Activated CD4-positive, CD25-positive, alpha-beta regulatory T cell treated with anti-CD3 and anti-CD28 coated beads, Interleukin-2, amount 50 U/mL, for 72 hours (primary cell): ENCODE results near the gene PDZD4.

Experiments
- DNase-seq: peaks from one replicate; pipeline ENCODE4 v3.0.0; 2021

The PDZD4 gene, protein sequence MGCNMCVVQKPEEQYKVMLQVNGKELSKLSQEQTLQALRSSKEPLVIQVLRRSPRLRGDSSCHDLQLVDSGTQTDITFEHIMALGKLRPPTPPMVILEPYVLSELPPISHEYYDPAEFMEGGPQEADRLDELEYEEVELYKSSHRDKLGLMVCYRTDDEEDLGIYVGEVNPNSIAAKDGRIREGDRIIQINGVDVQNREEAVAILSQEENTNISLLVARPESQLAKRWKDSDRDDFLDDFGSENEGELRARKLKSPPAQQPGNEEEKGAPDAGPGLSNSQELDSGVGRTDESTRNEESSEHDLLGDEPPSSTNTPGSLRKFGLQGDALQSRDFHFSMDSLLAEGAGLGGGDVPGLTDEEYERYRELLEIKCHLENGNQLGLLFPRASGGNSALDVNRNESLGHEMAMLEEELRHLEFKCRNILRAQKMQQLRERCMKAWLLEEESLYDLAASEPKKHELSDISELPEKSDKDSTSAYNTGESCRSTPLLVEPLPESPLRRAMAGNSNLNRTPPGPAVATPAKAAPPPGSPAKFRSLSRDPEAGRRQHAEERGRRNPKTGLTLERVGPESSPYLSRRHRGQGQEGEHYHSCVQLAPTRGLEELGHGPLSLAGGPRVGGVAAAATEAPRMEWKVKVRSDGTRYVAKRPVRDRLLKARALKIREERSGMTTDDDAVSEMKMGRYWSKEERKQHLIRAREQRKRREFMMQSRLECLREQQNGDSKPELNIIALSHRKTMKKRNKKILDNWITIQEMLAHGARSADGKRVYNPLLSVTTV

DNA sequence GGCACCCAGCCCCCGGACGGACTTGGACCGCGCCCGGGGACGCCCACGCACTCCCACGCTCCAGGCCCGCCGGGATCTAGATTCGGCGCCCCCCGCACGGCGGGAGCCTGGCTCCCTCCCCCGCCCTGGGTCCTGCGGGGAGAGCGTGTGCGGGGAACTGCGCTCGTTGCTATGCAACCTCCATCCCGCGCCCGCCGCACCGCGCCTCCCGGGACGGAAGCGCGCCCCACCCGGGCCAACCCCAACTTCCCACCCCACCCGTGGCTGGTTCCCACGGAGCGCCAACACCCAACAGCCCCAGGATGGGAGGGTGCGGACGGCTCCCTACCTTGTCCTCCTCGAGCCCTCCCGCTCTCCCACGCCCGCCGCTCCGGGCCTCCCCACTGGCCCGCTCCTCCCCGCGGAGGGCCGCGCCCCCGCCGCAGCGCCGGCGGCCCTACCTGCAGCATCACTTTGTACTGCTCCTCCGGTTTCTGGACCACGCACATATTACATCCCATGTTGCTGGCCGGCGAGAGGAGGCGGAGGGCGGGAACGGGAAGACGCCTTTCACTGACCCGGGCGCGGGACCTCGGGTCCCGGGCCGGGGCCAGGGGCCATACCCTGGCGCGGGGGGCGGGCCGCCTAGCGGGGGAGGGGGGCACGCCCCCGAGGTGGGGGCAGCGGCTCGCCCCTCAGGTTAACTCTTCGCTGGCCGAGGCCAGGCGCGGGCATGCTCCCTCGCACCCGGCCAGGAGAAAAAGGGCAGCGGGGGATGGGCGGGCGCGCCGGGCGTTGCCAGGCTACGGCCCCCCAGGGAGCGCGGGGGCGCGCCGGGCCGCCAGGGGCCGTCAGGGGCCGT lies at the start of gene PDZD4:
Gene PDZD4 (minus strand): TSS at position 746 of the 841 bp plus-strand sequence. CDS start 246 bp downstream, at position 500.
- no peak for DNase-seq

DNA sequence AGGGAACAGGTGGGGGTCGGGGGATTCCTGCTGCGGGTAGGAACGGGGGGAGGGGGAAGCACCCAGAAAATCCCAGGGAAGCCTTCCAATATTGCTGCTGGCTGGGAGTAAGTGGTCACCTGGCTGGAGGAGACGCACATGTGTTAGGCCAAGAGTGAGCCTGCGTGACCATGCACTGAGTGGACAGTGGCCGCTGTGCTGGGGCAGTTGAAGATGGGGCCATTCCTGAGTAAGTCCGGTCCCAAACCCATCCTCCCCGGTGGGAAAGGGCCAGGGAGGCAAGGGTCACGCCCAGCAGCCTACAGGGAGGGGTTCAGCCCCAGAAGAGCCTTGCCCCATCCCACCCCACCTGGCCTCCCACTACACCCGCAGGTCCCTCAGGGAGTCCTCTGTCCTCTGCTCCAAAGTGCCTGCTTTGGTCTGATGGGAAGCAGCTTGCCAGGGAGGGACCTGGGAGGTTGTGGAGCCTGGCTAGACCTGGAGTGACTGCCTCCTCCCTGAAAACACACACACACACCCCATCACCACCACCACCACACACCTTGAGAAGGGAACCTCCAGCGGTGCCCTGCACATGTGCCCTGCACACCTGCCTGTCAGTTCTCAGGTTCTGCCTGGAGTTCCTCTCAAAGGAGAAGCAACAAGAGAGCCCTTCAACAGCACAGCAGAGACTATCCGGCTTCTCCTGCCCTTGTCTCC lies 49.5 kb upstream of the PDZD4 start:
- no peak for DNase-seq

DNA sequence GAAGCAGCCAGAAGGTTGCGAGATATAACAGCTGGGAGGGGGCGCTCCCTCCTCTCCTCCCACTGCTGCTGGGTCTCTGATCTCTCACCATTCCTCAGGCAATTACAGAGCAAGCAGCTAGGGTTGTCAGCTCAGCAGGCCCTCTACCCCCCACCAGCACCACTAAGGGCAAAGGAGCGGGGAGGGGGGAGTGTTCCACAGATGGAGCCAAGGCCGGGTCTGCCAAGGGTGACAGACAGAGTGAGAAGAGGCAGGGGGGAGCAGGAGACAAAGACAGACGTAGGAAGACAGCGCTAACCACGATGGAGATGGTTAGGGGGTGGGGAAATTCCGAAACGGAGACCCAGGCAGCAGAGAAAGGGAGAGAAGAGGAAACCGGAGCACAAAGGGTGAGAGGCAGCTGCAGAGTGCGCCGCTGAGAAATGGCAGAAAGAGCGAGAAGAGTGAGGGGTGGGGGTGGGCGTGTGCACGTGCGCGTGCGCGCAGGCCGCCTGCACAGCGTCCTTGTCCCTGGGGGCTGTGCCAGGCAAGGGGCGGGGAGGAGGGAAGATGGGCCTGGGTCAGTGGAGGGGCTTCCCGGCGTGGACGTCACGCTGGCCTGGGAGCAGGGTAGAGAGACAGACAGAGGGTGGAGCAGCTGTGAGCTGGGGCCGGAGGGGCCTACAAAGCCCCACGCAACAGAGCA lies 48.8 kb upstream of the PDZD4 start:
- DNase-seq = no peak

DNA sequence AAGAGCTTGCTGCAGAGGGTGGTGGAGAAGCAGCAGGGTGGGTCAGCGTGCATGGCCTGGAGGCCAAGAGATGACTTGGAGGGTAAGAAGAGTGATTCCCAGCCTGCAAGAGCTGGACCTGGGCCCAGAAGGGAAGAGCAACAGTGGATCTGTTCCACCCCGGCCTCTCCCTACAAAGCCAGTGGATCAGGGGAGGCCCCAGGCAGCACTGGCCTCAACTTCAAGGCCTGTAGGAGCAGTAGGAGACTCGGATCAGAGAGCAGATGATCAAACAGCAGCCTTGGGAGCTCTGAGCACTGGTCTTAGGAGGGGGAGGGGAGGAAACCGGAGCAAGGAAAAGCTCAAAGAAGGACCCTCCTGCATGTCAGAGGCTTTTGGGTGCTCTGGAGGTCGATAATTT lies 48.0 kb upstream of the PDZD4 start:
- no peak for DNase-seq

DNA sequence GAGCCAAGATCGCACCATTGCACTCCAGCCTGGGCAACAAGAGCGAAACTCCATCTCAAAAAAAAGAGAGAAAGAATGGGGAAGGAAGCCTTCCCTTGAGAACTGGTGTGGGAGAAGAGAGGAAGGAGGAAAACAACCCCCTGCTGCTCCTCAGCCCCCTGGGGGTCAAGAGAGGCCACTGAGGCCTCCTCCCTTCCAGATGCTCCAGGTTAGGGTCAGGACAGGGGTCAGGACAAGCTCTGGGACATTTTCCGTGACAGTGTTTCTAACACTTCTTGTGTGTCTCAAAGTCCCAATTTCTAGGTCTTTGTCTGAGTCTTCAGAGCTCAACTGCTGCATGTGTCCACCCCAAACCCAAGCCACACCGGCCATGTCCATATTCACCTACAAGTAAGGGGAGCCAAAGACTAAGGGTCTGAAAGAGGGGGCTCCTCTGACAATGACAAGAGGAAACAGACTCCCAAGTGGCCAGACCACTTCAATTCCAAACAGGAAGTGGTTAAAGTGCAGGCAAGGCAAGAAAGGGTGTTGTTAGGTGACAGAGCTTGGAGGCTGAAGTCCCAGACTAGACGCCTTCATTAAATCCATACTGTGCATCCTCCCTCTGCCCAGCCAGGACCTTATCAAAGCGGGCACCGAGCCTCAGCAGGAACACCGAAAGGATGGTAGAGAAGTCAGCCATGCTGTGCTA lies 47.4 kb upstream of the PDZD4 start:
- DNase-seq = no peak

DNA sequence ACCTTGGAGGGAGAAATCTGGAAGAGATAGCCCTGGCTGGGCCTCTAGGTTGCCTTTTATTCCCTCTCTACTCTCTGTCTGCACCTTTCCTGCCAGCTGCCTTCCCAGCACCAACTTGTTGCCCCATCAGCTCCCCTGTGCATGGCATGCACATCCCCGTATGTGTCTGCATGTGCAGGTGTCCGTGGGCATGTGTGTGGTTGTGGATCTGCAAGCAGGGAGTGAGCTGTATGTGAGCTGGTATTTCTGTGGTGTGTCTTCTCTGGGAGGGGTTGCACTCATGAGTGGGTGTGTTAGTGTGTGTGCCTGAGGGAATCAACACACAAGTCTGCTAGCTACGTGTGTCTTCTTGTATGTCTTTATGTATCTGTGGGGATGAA lies 45.8 kb upstream of the PDZD4 start:
- no peak for DNase-seq

DNA sequence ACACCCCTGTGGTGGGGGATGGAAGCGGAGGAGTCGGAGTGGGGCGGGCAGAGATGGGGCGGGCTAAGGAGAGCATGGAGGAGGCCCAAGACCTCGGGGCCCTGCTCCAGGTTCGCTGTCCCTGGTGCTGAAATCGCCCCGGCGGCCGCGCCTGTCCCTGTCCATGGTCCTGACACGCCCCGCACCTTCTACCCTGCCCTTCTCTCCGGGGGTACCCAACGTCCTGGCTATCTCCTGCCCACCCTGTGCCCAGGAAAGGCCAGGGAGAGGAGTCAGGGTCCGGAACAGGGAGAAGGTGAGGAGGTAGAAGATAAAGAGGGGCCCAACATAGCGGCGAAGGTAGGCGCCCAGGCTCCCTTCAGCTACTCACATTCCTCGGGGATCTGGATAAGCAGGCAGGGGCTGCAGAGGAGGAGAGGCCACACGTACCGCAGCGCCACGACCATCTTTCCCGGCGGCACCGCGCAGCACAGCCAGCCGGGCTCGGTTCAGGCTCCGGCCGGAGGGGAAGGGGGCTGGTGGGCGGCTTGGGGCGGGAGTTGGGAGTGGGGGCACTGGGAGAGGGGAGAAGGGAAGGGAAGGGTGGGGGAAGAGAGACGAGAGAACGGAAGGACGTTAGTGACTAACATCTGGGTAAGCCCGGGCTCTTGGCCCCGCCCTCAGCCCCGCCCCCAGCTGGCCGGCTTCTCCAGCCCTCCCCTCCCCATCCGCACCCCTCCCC lies 45.2 kb upstream of the PDZD4 start:
- peak; percentile 66 for DNase-seq

DNA sequence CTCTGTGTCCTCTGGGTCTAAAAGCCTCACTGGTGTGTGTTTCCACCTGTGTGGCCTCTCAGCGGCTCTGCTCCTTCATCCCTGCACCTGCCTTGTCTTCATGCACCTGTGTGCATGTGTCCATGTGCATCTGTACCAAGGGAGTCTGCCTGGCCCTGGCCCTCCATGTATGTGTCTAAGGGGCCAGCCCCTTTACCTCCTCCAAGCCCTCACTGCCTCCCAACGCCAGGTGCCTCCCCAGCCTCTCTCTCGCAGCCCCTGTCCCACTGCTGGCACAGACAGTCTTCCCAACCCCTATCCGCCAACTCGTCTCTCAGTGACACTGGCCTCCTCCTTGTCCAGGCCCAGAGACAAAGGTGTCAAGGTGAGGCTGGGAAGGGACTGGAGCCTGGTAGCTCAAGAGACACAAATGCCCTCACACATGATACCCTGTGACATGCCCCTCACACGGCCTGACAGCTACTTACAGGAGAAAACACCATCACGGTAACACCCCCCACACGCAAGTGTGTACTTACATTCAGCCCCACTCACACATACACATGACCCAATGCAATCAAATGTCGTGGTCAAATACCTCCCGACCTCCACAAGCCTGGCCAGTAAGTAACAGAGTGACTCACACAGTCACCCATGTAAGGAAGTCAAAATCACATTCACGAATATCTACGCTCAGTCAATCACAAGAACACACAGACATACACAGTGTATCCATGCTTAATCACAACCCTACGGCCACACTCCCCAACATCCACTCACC lies 44.2 kb upstream of the PDZD4 start:
- no peak for DNase-seq

DNA sequence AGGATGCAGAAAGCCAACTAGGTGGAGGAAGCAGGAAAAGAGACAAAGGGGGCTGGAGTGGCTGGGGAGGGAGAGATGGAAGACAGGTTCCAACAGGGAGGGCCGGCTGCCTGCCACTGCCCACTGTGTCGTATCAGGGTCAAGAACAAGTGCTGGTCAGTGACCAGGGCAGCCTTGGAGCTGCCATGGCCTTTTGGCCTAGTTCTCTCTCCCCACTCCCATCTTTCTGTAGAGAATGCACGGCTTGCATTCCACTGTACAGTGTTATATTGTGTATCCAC lies 43.7 kb upstream of the PDZD4 start:
- no peak for DNase-seq

DNA sequence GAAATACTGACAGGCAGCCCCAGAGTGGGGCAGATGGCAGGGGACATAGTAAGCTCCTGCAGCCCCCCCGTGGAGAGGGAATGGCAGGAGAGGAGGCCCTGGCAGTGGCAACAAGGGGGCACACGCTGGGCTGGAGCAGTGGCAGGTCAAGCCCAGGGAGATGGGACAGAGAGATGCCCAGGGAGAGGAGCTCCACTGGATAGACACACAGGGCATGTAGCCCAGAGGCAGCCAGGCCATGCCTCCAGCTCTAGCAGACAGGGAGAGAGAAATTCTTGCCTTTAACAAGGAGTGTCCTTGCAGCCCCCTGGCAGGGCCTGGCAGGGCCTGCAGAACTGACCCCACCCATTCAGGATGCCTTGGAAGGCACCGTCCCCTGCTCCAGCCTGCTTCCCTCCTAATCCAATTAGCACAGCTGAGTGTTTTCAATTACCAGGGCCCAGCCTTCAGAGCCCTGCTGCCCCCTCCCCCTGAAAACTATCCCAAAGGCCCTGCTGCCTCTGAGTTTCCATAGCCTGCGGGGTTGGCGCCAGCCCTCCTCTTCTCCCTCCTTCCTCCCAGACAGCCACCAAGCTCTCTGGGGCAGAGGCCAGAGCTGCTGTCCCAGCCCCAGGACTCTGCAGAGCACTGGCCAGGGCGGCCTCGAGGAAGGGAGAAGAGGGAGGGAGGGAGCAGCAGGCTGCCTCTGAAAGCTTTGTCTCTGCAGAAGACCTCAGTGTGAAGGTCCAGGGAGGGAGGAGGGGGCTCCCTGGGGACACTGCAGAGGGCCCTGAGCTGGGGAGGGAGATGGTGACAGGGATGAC lies 43.1 kb upstream of the PDZD4 start:
- no peak for DNase-seq

DNA sequence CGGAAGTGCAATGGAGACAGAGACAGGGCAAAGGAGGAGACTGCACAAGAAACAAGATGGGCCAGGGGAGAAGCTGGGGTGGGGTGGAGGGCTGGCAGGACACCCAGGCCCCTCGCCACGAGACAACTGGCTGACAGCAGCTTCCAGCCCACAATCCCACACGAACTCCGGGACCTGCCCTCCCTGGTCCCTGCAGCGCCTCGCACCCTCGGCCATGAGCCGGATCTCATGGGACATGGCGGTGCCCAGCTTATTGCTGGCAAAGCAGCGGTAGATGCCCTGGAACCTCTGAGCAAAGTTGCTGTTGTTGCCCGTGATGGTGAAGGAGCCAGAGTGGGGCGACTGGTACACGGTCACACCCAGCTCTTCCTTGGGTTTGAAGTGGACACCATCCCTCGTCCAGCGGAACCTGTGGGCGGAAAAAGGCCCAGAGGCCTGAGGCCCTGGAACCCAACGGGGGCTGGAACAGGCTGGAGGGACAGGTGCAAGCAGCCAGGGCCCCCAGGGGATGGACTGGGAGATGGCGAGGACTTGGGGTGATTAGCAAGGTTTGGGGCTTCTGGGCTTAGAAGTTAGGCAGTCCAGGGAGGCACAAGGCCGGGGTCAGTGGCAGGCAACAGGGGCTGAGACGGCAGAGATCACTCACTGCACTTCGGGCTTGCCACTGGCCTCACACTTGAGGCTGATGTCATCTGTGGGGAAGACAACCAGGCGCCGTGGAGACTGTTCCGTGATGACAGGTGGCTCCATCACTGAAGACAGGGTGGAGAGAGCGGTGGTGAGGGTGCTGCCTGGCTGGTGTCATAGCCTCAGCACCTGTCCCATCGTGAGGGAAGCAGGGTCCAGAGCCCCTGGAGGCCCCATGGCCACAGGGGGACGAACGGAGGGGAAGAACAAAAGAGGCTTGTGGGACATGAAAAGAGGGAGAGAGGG lies 41.9 kb upstream of the PDZD4 start:
- DNase-seq = no peak

DNA sequence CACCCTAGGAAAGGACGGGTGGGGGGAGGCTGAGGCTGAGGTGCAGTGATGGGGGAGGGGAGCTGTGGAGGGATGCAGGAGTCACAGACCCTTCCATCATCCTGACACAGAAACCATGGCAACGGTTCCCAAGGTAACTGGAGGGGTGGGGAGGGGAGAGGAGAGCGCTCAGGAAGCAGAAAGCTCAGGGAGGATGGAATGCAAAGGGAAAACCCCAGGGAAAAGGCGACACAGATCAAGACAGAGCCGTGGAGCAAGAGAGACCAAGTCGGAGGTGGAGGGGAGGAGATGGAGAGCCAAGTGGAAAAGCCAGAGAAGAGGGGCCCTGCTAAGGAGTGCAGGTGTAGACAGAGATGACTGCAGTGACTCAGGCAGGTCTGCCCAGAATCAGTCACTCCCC lies 41.1 kb upstream of the PDZD4 start:
- no peak for DNase-seq

DNA sequence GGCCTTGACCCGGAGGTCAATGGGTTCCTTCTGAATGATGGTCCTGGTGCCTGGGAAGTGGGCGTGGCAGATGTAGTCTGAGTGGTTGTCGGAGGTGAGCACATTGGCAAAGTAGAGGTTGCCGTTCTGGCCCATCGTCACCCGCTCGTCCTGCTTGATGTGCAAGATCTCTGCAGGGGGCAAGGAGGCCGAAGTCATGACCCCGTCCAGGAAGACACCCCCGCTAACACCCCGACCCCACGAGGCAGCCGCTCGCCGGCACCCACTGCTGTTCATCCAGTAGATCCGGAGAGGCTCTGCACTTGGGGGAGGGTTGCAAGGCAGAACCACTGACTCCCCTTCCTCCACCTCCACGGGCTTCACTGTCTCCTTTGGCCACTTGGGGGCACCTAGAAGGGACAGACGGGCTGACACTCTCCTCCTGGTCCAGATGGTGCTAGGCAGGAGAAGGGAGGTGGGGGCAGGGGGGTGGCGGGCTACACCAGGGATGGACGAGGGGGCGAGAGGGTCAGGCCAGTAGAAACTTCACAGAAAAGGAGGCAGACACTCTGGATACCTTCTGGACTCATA lies 40.5 kb upstream of the PDZD4 start:
- DNase-seq = no peak

DNA sequence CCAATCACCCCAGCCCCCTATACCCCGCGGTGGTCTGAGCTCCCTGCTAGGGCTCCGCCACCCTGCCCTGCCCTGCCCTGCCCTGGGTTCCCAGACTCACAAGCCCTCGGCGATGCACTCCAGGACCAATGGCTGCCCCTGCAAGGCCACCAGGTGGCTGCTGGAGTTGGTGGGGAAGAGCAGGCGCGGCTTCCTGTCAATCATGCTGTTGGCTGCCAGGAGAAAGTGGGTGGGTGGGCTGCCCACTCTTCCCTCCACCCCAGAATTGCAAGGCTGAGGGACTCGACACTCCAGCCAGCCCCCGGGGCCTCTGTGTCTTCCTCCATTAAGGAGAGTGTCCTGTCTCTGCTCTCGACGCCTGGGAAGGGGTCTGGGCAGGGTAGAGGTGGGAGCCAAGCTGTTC lies 39.9 kb upstream of the PDZD4 start:
- DNase-seq = no peak

DNA sequence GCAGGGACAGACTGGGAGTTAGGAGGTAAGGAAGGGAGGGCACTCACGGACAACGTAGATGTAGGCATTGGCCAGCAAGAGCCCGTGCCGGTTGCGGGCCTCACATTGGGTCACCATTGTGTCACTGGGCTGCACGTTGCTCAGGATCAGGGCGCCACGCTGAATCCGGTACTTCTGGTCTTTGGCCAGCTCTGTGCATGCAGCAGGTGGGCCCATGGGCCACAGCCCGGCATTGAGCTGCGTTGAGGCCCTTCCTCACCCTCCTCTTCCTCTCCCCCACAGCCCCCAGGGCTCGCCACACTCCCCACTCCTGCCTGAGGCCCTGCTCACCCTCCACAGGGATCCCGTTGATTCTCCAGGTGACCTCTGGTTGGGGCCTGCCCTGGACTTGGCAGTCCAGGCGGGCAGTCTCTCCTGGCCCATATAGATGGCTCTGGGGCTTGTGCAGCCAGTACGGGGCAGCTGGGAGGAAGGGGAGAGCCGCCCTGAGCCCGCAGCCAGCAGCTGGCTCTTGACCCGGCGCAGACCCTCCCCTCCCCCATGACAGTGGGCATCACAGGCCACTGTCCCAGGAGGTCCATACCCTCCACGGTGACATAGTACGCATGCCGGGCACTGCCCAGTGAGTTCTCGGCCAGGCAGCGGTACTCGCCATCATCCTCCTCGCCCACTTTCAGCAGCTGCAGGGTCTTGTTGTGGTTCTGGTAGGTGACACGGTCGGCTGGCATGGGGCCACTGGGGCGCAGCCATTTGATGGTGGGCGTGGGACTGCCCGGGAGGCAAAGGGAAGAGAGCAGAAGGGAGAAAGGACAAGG lies 39.3 kb upstream of the PDZD4 start:
- no peak for DNase-seq

DNA sequence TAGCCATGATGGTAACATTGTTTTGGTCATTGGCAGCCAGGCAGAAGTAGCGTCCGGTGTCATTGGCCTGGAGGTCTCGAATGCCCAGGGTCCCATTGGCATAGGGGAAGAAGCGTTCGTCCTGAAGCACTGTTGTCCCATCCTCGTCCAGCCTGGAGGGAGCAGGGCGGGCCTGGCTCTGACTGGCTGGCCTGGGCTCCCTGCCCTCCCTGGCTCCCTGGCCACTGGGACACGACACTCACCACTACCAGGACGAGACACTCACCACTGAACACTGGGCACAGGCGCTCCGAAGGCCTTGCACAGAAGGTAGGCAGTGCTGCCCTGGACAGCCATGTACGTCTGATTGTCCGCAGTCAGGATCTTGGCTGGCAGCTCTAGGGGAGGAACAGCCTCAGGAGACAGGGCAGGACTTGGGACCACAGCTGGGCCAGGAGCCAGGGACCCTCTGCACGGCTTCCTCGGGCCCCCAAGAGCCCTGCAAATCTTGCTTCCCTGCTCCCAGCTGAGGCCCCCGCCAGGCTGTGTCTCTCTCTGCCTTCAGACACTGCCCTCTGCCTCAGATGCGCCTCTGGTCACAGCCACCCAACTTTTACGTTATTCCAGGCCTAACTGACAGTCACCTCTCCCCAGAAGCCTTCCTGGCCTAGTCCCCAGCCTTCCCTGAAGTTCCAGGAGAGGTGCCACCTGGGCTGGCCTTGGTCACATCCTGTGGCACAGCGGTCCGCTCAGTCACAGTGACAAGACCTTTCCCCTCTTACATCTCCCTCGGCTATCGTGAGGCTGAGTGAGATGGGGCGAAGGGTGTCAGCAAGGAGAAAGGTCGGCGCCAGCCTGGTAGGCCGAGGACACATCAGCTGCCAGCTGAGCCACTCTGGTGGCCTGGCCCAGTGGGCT lies 38.5 kb upstream of the PDZD4 start:
- no peak for DNase-seq
